ENCODE measurements around the gene TBC1D17.

Gene TBC1D17

GRCh38 chr19:49849433-49850220, 27.9 kb upstream of the TBC1D17 start:
- DNase-seq: no peak

GRCh38 chr19:49850221-49850486, 27.3 kb upstream of the TBC1D17 start:
- no peak for DNase-seq

- DNase-seq: peak; percentile 80 to 81
Measured at GRCh38 chr19:49850487-49851342, 26.8 kb upstream of the TBC1D17 start, which contains the start of gene PTOV1. Gene PTOV1, plus strand, starts transcription at chr19:49851159.

GRCh38 chr19:49851456-49852259, 25.8 kb upstream of the TBC1D17 start:
- DNase-seq: peak; percentile 19 to 33

- DNase-seq: no peak
Measured at GRCh38 chr19:49852631-49853126, 24.8 kb upstream of the TBC1D17 start.

- DNase-seq: no peak
Measured at GRCh38 chr19:49853852-49854377, 23.6 kb upstream of the TBC1D17 start.

- DNase-seq: no peak
Measured at GRCh38 chr19:49854378-49855263, 22.9 kb upstream of the TBC1D17 start.

- no peak for DNase-seq
Measured at GRCh38 chr19:49855277-49855675, 22.2 kb upstream of the TBC1D17 start.

GRCh38 chr19:49855676-49856573, 21.6 kb upstream of the TBC1D17 start:
- DNase-seq: no peak

- DNase-seq: no peak
Measured at GRCh38 chr19:49856574-49857021, 20.9 kb upstream of the TBC1D17 start.

- no peak for DNase-seq
Measured at GRCh38 chr19:49857061-49857837, 20.3 kb upstream of the TBC1D17 start.

GRCh38 chr19:49857838-49858087, 19.7 kb upstream of the TBC1D17 start:
- no peak for DNase-seq

GRCh38 chr19:49858088-49858985, 19.2 kb upstream of the TBC1D17 start:
- no peak for DNase-seq

GRCh38 chr19:49859682-49860335, 17.7 kb upstream of the TBC1D17 start:
- no peak for DNase-seq

GRCh38 chr19:49860336-49861102, 17.0 kb upstream of the TBC1D17 start:
- no peak for DNase-seq

GRCh38 chr19:49861107-49861506, 16.4 kb upstream of the TBC1D17 start:
- no peak for DNase-seq

- DNase-seq: no peak
Measured at GRCh38 chr19:49861541-49862378, 15.7 kb upstream of the TBC1D17 start.
